SJSA1 (cell line): ENCODE data around the gene CD4. TPM values are rescaled to one million over a fixed set of nuclear protein-coding genes. Genes with fewer than 3 reads are reported as not detected.

ENCODE experiments used
- DNase-seq, 2 experiments: peaks; one replicate each; pipeline ENCODE4 v3.0.0-alpha.2; 2015 to 2020; ENCODE audit warnings: low spot score in 2 of 2, low read depth in 1 of 2
- H3K27ac ChIP-seq: fragments of 250-450 bp; sonication (Bioruptor Pico); 2 replicates; pipeline ENCODE4 v1.5.1; 2020; ENCODE audit warnings: mild to moderate bottlenecking, moderate library complexity
- H3K27me3 ChIP-seq: fragments of 250-450 bp; sonication (Bioruptor Pico); replicated peaks from 2 replicates; pipeline ENCODE4 v1.5.1; 2020; ENCODE audit warnings: mild to moderate bottlenecking, moderate library complexity
- H3K36me3 ChIP-seq: fragments of 250-450 bp; sonication (Bioruptor Pico); 2 replicates; pipeline ENCODE4 v1.5.1; 2020; ENCODE audit warnings: mild to moderate bottlenecking
- H3K4me1 ChIP-seq: fragments of 250-450 bp; sonication (Bioruptor Pico); replicated peaks from 2 replicates; pipeline ENCODE4 v1.6.1; 2021; ENCODE audit warnings: mild to moderate bottlenecking
- H3K4me3 ChIP-seq: fragments of 250-450 bp; sonication (Bioruptor Pico); 2 replicates; pipeline ENCODE4 v1.5.1; 2020; ENCODE audit warnings: mild to moderate bottlenecking
- H3K9me3 ChIP-seq: fragments of 250-450 bp; sonication (Bioruptor Pico); replicated peaks from 2 replicates; pipeline ENCODE4 v1.5.1; 2020; ENCODE audit warnings: mild to moderate bottlenecking
- total RNA-seq: library from RNA; depleted of rRNA; stranded (reverse); fragments of >200 nt; shearing (Covaris generic); gene quantifications from 2 replicates; pipeline ENCODE4 v1.2.3, GENCODE V29; 2014

Gene CD4
- total RNA-seq, 1 experiment from 2014 or later = not detected

GRCh38 chr12:6827437-6827911 is 38.1 kb downstream of the CD4 start:
- peaks cover 84% of the 10 kb centered on the region for H3K27me3 ChIP-seq
- H3K36me3 ChIP-seq = 0 out of 2 replicates have a peak, but pooled peaks cover 3% of the 10 kb centered on the region
- DNase-seq = peak in 1 of 2 experiments; percentile 31
- H3K4me3 ChIP-seq = no peak overlapping the region
- peaks cover 21% of the 10 kb centered on the region for H3K4me1 ChIP-seq
- H3K27ac ChIP-seq = no peak overlapping the region
- H3K9me3 ChIP-seq = peaks cover 5% of the 10 kb centered on the region

- H3K27ac ChIP-seq = no peak within 1 kb of the TSS
- peaks cover 78% of the 10 kb centered on the region for H3K27me3 ChIP-seq
- H3K9me3 ChIP-seq = peaks cover 5% of the 10 kb centered on the region
- no peak for DNase-seq
- H3K4me1 ChIP-seq = peaks cover 21% of the 10 kb centered on the region
- H3K4me3 ChIP-seq = peak within 1 kb of the TSS; percentile 35
- H3K36me3 ChIP-seq = 0 out of 2 replicates have a peak, but pooled peaks cover 3% of the 10 kb centered on the region
Observed at GRCh38 chr12:6827982-6828780, 38.9 kb downstream of the CD4 start, which contains the start of gene P3H3. P3H3 (plus strand) TSS chr12:6828407; CDS start chr12:6828441, 34 bp downstream.

- Histone ChIP-seq H3K4me1 (peaks cover 21% of the 10 kb centered on the region), H3K27ac (no peak overlapping the region), H3K36me3 (0 out of 2 replicates have a peak, but pooled peaks cover 3% of the 10 kb centered on the region), H3K27me3 (peaks cover 72% of the 10 kb centered on the region), H3K4me3 (peak overlapping the region; percentile 35), H3K9me3 (peaks cover 5% of the 10 kb centered on the region)
- no peak for DNase-seq
Observed at GRCh38 chr12:6828781-6829535, 39.6 kb downstream of the CD4 start.

GRCh38 chr12:6829536-6830220 is 40.4 kb downstream of the CD4 start:
- H3K27ac ChIP-seq = no peak overlapping the region
- DNase-seq = no peak
- H3K4me1 ChIP-seq = peaks cover 21% of the 10 kb centered on the region

GRCh38 chr12:6830286-6830890 is 41.1 kb downstream of the CD4 start:
- Histone ChIP-seq H3K9me3 (peaks cover 5% of the 10 kb centered on the region), H3K36me3 (0 out of 2 replicates have a peak, but pooled peaks cover 3% of the 10 kb centered on the region), H3K27me3 (peaks cover 59% of the 10 kb centered on the region), H3K27ac (no peak overlapping the region), H3K4me1 (peaks cover 19% of the 10 kb centered on the region), H3K4me3 (no peak overlapping the region)
- no peak for DNase-seq

More at GRCh38 chr12:6829536-6830220, 40.4 kb downstream of the CD4 start:
- H3K36me3 ChIP-seq = 0 out of 2 replicates have a peak, but pooled peaks cover 3% of the 10 kb centered on the region
- H3K4me3 ChIP-seq = no peak overlapping the region
- peaks cover 66% of the 10 kb centered on the region for H3K27me3 ChIP-seq
- H3K9me3 ChIP-seq = peaks cover 5% of the 10 kb centered on the region

GRCh38 chr12:6830999-6831398 is 41.7 kb downstream of the CD4 start:
- no peak for DNase-seq
- Histone ChIP-seq H3K4me3 (no peak overlapping the region), H3K27me3 (peaks cover 53% of the 10 kb centered on the region), H3K36me3 (0 out of 2 replicates have a peak, but pooled peaks cover 3% of the 10 kb centered on the region), H3K27ac (no peak overlapping the region), H3K9me3 (peaks cover 5% of the 10 kb centered on the region), H3K4me1 (peaks cover 18% of the 10 kb centered on the region)

- H3K27me3 ChIP-seq = peaks cover 51% of the 10 kb centered on the region
- 0 out of 2 replicates have a peak, but pooled peaks cover 3% of the 10 kb centered on the region for H3K36me3 ChIP-seq
- no peak overlapping the region for H3K4me3 ChIP-seq
- peaks cover 5% of the 10 kb centered on the region for H3K9me3 ChIP-seq
- peaks cover 18% of the 10 kb centered on the region for H3K4me1 ChIP-seq
- H3K27ac ChIP-seq = no peak overlapping the region
- no peak for DNase-seq
Observed at GRCh38 chr12:6831450-6831995, 42.2 kb downstream of the CD4 start.

GRCh38 chr12:6832125-6832524 is 42.8 kb downstream of the CD4 start:
- Histone ChIP-seq H3K36me3 (0 out of 2 replicates have a peak, but pooled peaks cover 3% of the 10 kb centered on the region), H3K27ac (no peak overlapping the region), H3K4me1 (peaks cover 18% of the 10 kb centered on the region), H3K4me3 (no peak overlapping the region), H3K27me3 (peaks cover 45% of the 10 kb centered on the region), H3K9me3 (peaks cover 5% of the 10 kb centered on the region)
- no peak for DNase-seq

GRCh38 chr12:6833189-6833890 is 44.0 kb downstream of the CD4 start:
- H3K36me3 ChIP-seq = 0 out of 2 replicates have a peak, but pooled peaks cover 3% of the 10 kb centered on the region
- H3K27ac ChIP-seq = no peak overlapping the region
- H3K27me3 ChIP-seq = peaks cover 38% of the 10 kb centered on the region
- H3K4me3 ChIP-seq = no peak overlapping the region
- DNase-seq = no peak
- peaks cover 5% of the 10 kb centered on the region for H3K9me3 ChIP-seq
- H3K4me1 ChIP-seq = peaks cover 9% of the 10 kb centered on the region

- no peak for DNase-seq
- no peak overlapping the region for H3K4me3 ChIP-seq
- H3K4me1 ChIP-seq = peaks cover under 1% of the 10 kb centered on the region; the same call in 1 of the 2 replicates
- no peak overlapping the region for H3K27ac ChIP-seq
- H3K27me3 ChIP-seq = peaks cover 35% of the 10 kb centered on the region
- no peaks in the 10 kb centered on the region; the same call in 1 of the 2 replicates for H3K9me3 ChIP-seq
- no peaks in the 10 kb centered on the region for H3K36me3 ChIP-seq
Observed at GRCh38 chr12:6834254-6834653, 44.9 kb downstream of the CD4 start.

GRCh38 chr12:6834873-6835272 is 45.5 kb downstream of the CD4 start:
- no peak for DNase-seq
- H3K4me3 ChIP-seq = no peak overlapping the region
- H3K36me3 ChIP-seq = no peaks in the 10 kb centered on the region
- H3K4me1 ChIP-seq = no peaks in the 10 kb centered on the region
- H3K9me3 ChIP-seq = no peaks in the 10 kb centered on the region; the same call in 1 of the 2 replicates
- no peak overlapping the region for H3K27ac ChIP-seq
- H3K27me3 ChIP-seq = peaks cover 32% of the 10 kb centered on the region

- Histone ChIP-seq H3K9me3 (no peaks in the 10 kb centered on the region; the same call in 1 of the 2 replicates), H3K27ac (no peak overlapping the region), H3K36me3 (no peaks in the 10 kb centered on the region), H3K4me3 (no peak overlapping the region), H3K27me3 (peaks cover 21% of the 10 kb centered on the region), H3K4me1 (no peaks in the 10 kb centered on the region)
- no peak for DNase-seq
Observed at GRCh38 chr12:6836851-6837250, 47.5 kb downstream of the CD4 start.
